ENCODE results near the gene ZNF385B.

GRCh38 chr2:179682756-179683155 is 178.7 kb downstream of the ZNF385B start:
- no peak for TF ChIP-seq JUN (CRISPR knock-in tag; IDR thresholded peaks at IDR 0.05)
- no peak for TF ChIP-seq NR2C2 (CRISPR knock-in tag; IDR thresholded peaks at IDR 0.05)
